HEK293 (cell line): ENCODE measurements around the gene RPS29.

Experiments used
- CTCF ChIA-PET: fragments of 350-600 bp; formaldehyde crosslinking; extraction: SDS; loops from one replicate; lab custom pipeline; 2021; ENCODE audit warnings: antibody characterized with exemption; lab: Yijun Ruan, JAX
- POLR2A ChIA-PET: fragments of 300-600 bp; formaldehyde crosslinking; extraction: SDS; loops from one replicate; lab custom pipeline; 2020; ENCODE audit warnings: antibody characterized with exemption, inconsistent platforms; lab: Yijun Ruan, JAX
- H3K27ac ChIP-seq: fragments of 200-500 bp; sonication (Bioruptor generic); 2 replicates; pipeline ENCODE4 v1.5.1; 2014; ENCODE audit warnings: low read depth, low read length, control low read depth, inconsistent platforms; ENCODE audit errors: extremely low read depth
- H3K36me3 ChIP-seq, 2 experiments: fragments of 200-500 bp in 1 of 2; sonication (Bioruptor generic) in 1 of 2; 1 replicate in 1 of 2; 2 replicates in 1 of 2; pipeline ENCODE4 v1.5.1; 2014 to 2017; ENCODE audit warnings: inconsistent platforms in 2 of 2, low read length in 2 of 2; ENCODE audit not compliant: control insufficient read depth in 2 of 2, insufficient read depth in 1 of 2
- H3K4me1 ChIP-seq: fragments of 200-500 bp; sonication (Bioruptor generic); 2 replicates; pipeline ENCODE4 v1.5.1; 2014; ENCODE audit warnings: mild to moderate bottlenecking, low read length, inconsistent platforms; ENCODE audit not compliant: control insufficient read depth, insufficient read depth
- H3K4me3 ChIP-seq: 2 replicates; pipeline ENCODE4 v1.5.1; 2011; ENCODE audit warnings: low read depth, mild to moderate bottlenecking, control low read depth, low read length, moderate library complexity
- H3K9me3 ChIP-seq: fragments of 200-500 bp; sonication (Bioruptor generic); 2 replicates; pipeline ENCODE4 v1.5.1; 2014; ENCODE audit warnings: low read depth, low read length, inconsistent platforms; ENCODE audit not compliant: control insufficient read depth, insufficient read depth
- EGR2 ChIP-seq: fragments of 450-650 bp; formaldehyde crosslinking; IDR thresholded peaks from 2 replicates; pipeline ENCODE4 v1.5.1; 2016; ENCODE audit warnings: low read depth, missing biosample characterization, missing genetic modification characterization
- GLIS1 ChIP-seq: fragments of 450-650 bp; formaldehyde crosslinking; IDR thresholded peaks from 2 replicates; pipeline ENCODE4 v1.5.1; 2016; ENCODE audit warnings: missing biosample characterization, missing genetic modification characterization
- SCRT1 ChIP-seq: fragments of 450-650 bp; formaldehyde crosslinking; IDR thresholded peaks from 2 replicates; pipeline ENCODE4 v1.5.1; 2016; ENCODE audit warnings: missing biosample characterization, missing genetic modification characterization, borderline replicate concordance
- SP3 ChIP-seq: fragments of 450-650 bp; formaldehyde crosslinking; IDR thresholded peaks from 2 replicates; pipeline ENCODE4 v1.5.1; 2016; ENCODE audit warnings: missing biosample characterization, missing genetic modification characterization
- TRIM28 ChIP-seq: IDR thresholded peaks from 2 replicates; pipeline ENCODE4 v1.6.1; 2011; ENCODE audit warnings: low read length, control low read depth, borderline replicate concordance
- ZBTB48 ChIP-seq: fragments of 450-650 bp; formaldehyde crosslinking; IDR thresholded peaks from 2 replicates; pipeline ENCODE4 v1.5.1; 2016; ENCODE audit warnings: missing biosample characterization, missing genetic modification characterization
- ZNF121 ChIP-seq: fragments of 450-650 bp; formaldehyde crosslinking; IDR thresholded peaks from 2 replicates; pipeline ENCODE4 v1.5.1; 2016; ENCODE audit warnings: missing biosample characterization, missing genetic modification characterization
- ZNF2 ChIP-seq: fragments of 450-650 bp; formaldehyde crosslinking; IDR thresholded peaks from 2 replicates; pipeline ENCODE4 v1.5.1; 2016; ENCODE audit warnings: missing biosample characterization, missing genetic modification characterization
- ZNF223 ChIP-seq: fragments of 450-650 bp; formaldehyde crosslinking; IDR thresholded peaks from 2 replicates; pipeline ENCODE4 v1.5.1; 2016; ENCODE audit warnings: missing biosample characterization, missing genetic modification characterization
- ZNF292 ChIP-seq: fragments of 450-650 bp; formaldehyde crosslinking; IDR thresholded peaks from 2 replicates; pipeline ENCODE4 v1.5.1; 2016; ENCODE audit warnings: low read depth, missing biosample characterization, missing genetic modification characterization, borderline replicate concordance
- ZNF366 ChIP-seq: fragments of 450-650 bp; formaldehyde crosslinking; conservative IDR thresholded peaks from 2 replicates; pipeline ENCODE4 v1.5.1; 2016; ENCODE audit warnings: missing biosample characterization, missing genetic modification characterization
- ZNF404 ChIP-seq: fragments of 450-650 bp; formaldehyde crosslinking; IDR thresholded peaks from 2 replicates; pipeline ENCODE4 v1.5.1; 2017; ENCODE audit warnings: missing biosample characterization, missing genetic modification characterization
- ZNF416 ChIP-seq: fragments of 450-650 bp; formaldehyde crosslinking; IDR thresholded peaks from 2 replicates; pipeline ENCODE4 v1.5.1; 2016; ENCODE audit warnings: missing biosample characterization, missing genetic modification characterization
- ZNF548 ChIP-seq: fragments of 450-650 bp; formaldehyde crosslinking; IDR thresholded peaks from 2 replicates; pipeline ENCODE4 v1.5.1; 2016; ENCODE audit warnings: missing biosample characterization, missing genetic modification characterization
- ZNF549 ChIP-seq: fragments of 450-650 bp; IDR thresholded peaks from 2 replicates; pipeline ENCODE4 v1.5.1; 2018; ENCODE audit warnings: missing biosample characterization, missing genetic modification characterization, mild to moderate bottlenecking, inconsistent platforms, moderate library complexity
- ZNF585B ChIP-seq: fragments of 450-650 bp; formaldehyde crosslinking; IDR thresholded peaks from 2 replicates; pipeline ENCODE4 v1.5.1; 2016; ENCODE audit warnings: missing biosample characterization, missing genetic modification characterization
- ZSCAN16 ChIP-seq: fragments of 450-650 bp; formaldehyde crosslinking; IDR thresholded peaks from 2 replicates; pipeline ENCODE4 v1.5.1; 2016; ENCODE audit warnings: missing biosample characterization, missing genetic modification characterization
- TF ChIP-seq, protein P1 (sequence below): fragments of 450-650 bp; formaldehyde crosslinking; IDR thresholded peaks from 2 replicates; pipeline ENCODE4 v1.5.1; 2016; ENCODE audit warnings: missing biosample characterization, missing genetic modification characterization
- TF ChIP-seq, protein P2 (sequence below): fragments of 450-650 bp; formaldehyde crosslinking; IDR thresholded peaks from 2 replicates; pipeline ENCODE4 v1.5.1; 2016; ENCODE audit warnings: missing biosample characterization, missing genetic modification characterization, borderline replicate concordance

RPS29 gene

DNA sequence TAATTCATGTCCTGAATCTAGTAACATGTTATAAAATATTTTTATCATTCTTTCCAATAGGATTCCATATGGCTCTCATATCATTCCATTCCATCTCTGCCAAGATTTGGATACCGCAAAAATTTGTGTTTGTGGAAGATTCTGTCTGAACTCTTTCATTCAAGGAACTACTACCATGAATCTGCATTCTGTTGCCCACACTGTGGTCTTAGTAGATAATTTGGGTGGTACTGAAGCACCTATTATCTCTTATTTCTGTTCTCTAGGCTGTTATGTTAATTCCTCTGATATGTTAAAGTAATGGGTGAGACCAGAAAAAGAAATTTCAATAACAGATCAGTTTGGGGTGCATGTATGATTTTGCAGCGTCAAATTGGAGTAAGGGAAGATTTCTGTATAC lies 28.0 kb upstream of the RPS29 start (continued):
- TF ChIP-seq ZBTB48 (tag by site-specific recombination) (no peak), TRIM28 (no peak), ZNF404 (no peak), ZNF549 (no peak), SP3 (tag by site-specific recombination) (no peak), SCRT1 (no peak), ZNF121 (tag by site-specific recombination) (no peak), ZNF292 (tag by site-specific recombination) (no peak), ZNF548 (tag by site-specific recombination) (no peak), ZNF585B (no peak), ZNF2 (tag by site-specific recombination) (no peak), ZSCAN16 (tag by site-specific recombination) (no peak), ZNF366 (tag by site-specific recombination) (no peak), ZNF416 (tag by site-specific recombination) (no peak)
- TF ChIP-seq, all 188 proteins: peak for 0

DNA sequence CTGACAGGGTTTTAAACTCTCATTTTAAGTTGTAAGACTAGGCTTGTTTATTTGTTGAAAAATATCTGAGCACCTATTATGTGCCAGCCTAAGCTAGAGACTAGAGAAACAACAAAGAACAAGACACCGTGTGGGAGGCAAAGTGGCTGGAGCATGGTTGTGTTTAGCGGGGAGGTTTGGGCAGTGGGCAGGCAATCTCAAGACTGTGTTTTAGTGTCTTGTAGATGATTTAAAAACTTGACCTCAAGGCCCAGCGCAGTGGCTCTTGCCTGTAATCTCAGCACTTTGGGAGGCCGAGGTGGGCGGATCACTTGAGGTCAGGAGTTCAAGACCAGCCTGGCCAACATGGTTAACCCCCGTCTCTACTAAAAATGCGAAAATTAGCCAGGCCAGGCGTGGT lies 26.5 kb upstream of the RPS29 start:
- POLR2A ChIA-PET: interaction anchor here (0.7 to 1.0 kb wide), 2 partner anchors 7 to 155 kb away, joined by 3 to 4 read pairs; partner anchors contain the start of gene RPL36AL
- H3K9me3 ChIP-seq: no peaks in the 10 kb centered on the region
- H3K36me3 ChIP-seq: peaks cover 22 to 32% of the 10 kb centered on the region in 2 experiments
- CTCF ChIA-PET: interaction anchor here (0.6 kb wide), 1 partner anchor 165 kb away, joined by 4 read pairs; no protein-coding TSS in a partner anchor
- H3K27ac ChIP-seq: no peak overlapping the region
- no peak overlapping the region for H3K4me3 ChIP-seq
- no peaks in the 10 kb centered on the region for H3K4me1 ChIP-seq
- peak; percentile 29; the same call in 1 of the 2 replicates for TF ChIP-seq EGR2 (tag by site-specific recombination)
- TF ChIP-seq, protein P1, sequence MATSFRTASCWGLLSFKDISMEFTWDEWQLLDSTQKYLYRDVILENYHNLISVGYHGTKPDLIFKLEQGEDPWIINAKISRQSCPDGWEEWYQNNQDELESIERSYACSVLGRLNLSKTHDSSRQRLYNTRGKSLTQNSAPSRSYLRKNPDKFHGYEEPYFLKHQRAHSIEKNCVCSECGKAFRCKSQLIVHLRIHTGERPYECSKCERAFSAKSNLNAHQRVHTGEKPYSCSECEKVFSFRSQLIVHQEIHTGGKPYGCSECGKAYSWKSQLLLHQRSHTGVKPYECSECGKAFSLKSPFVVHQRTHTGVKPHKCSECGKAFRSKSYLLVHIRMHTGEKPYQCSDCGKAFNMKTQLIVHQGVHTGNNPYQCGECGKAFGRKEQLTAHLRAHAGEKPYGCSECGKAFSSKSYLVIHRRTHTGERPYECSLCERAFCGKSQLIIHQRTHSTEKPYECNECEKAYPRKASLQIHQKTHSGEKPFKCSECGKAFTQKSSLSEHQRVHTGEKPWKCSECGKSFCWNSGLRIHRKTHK (tag by site-specific recombination): no peak

DNA sequence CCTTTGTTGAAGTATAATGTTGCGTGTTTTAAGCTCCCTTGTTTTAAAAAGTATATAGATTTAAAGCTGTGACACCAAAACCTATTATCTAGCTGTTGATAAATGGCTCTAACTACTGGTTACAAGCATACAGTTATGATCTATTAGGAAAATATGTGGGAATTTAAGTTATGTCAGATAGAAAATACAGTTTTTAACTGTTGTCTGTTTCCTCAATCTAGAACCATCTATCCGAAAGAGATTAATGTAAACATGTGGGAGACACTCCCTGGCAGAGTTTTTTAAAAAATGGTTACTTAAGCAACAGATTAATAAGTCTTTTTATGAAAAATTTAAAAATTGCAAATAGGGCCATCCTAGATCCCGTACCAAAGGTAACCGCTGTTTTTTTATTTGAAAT lies 26.1 kb upstream of the RPS29 start:
- Histone ChIP-seq H3K27ac (no peak overlapping the region), H3K4me1 (no peaks in the 10 kb centered on the region), H3K4me3 (no peak overlapping the region), H3K36me3 (peaks cover 24 to 32% of the 10 kb centered on the region in 2 experiments), H3K9me3 (no peaks in the 10 kb centered on the region)
- TF ChIP-seq, protein P2, sequence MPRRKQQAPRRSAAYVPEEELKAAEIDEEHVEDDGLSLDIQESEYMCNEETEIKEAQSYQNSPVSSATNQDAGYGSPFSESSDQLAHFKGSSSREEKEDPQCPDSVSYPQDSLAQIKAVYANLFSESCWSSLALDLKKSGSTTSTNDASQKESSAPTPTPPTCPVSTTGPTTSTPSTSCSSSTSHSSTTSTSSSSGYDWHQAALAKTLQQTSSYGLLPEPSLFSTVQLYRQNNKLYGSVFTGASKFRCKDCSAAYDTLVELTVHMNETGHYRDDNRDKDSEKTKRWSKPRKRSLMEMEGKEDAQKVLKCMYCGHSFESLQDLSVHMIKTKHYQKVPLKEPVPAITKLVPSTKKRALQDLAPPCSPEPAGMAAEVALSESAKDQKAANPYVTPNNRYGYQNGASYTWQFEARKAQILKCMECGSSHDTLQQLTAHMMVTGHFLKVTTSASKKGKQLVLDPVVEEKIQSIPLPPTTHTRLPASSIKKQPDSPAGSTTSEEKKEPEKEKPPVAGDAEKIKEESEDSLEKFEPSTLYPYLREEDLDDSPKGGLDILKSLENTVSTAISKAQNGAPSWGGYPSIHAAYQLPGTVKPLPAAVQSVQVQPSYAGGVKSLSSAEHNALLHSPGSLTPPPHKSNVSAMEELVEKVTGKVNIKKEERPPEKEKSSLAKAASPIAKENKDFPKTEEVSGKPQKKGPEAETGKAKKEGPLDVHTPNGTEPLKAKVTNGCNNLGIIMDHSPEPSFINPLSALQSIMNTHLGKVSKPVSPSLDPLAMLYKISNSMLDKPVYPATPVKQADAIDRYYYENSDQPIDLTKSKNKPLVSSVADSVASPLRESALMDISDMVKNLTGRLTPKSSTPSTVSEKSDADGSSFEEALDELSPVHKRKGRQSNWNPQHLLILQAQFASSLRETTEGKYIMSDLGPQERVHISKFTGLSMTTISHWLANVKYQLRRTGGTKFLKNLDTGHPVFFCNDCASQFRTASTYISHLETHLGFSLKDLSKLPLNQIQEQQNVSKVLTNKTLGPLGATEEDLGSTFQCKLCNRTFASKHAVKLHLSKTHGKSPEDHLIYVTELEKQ (tag by site-specific recombination): no peak
- TF ChIP-seq ZNF223 (tag by site-specific recombination) (no peak), GLIS1 (no peak)
- ChIA-PET POLR2A (interaction anchor here (1.0 to 1.3 kb wide), 2 partner anchors 8 to 22 kb away, joined by 3 to 4 read pairs; partner anchors contain the start of gene RPL36AL), CTCF (interaction anchor here (0.6 kb wide), 1 partner anchor 165 kb away, joined by 4 read pairs; no protein-coding TSS in a partner anchor)
